ENCODE results near the gene MRPL57. TPM values are rescaled to one million over a fixed set of nuclear protein-coding genes. Genes with fewer than 3 reads are reported as not detected.
"Not testable (repeated sequence)": the region's sequence is repeated elsewhere in the genome, so short reads cannot be mapped to it uniquely, and the experiment has no call there.

Gene MRPL57
- total RNA-seq, 2 donors from 2014 or later = 17.3 to 23.8 TPM

GRCh38 chr13:21202767-21203531 lies 26.5 kb downstream of the MRPL57 start:
- DNase-seq (ENCODE audit: low spot score) (no peak), ATAC-seq (no peak)
- H3K36me3 Mint-ChIP-seq = no peaks in the 10 kb centered on the region
- no peak overlapping the region for H3K27ac Mint-ChIP-seq
- H3K9me3 Mint-ChIP-seq = peaks cover 9% of the 10 kb centered on the region
- H3K4me1 Mint-ChIP-seq (ENCODE audit: low read depth in 2 of 2) = peaks cover 11 to 21% of the 10 kb centered on the region in 2 donors
- peaks cover 2 to 3% of the 10 kb centered on the region in 2 donors for H3K27me3 Mint-ChIP-seq
- H3K4me3 Mint-ChIP-seq = no peak overlapping the region

DNA sequence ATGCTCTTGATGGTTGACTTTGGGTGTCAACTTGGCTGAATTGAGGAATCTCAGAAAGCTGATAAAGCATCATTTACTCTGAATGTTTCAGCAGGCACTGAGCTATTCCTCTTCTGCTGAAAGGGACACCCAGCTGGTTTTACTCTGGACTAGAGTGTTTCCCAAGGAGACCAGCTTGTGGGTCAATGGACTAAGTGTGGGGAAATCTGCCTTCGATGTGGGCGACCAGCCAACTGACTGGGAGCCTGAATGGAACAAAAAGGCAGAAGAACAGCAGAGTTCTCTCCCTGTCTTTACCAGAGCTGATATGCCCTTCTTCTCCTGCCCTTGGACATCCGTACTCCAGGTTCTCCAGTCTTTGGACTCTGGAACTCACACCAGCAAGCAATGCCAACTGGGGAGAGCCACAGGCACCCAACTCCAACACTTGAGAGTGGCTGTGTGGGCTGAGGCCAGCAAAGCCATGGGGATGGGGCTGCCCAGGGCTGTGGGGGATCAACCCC lies 32.2 kb downstream of the MRPL57 start:
- Mint-ChIP-seq H3K27me3 (peaks cover 26 to 30% of the 10 kb centered on the region in 2 donors), H3K36me3 (peaks cover 17% of the 10 kb centered on the region), H3K9me3 (no peaks in the 10 kb centered on the region), H3K4me3 (no peak overlapping the region), H3K4me1 (ENCODE audit: low read depth in 2 of 2) (no peaks in the 10 kb centered on the region), H3K27ac (no peak overlapping the region)
- ATAC-seq (no peak), DNase-seq (ENCODE audit: low spot score) (no peak)

DNA sequence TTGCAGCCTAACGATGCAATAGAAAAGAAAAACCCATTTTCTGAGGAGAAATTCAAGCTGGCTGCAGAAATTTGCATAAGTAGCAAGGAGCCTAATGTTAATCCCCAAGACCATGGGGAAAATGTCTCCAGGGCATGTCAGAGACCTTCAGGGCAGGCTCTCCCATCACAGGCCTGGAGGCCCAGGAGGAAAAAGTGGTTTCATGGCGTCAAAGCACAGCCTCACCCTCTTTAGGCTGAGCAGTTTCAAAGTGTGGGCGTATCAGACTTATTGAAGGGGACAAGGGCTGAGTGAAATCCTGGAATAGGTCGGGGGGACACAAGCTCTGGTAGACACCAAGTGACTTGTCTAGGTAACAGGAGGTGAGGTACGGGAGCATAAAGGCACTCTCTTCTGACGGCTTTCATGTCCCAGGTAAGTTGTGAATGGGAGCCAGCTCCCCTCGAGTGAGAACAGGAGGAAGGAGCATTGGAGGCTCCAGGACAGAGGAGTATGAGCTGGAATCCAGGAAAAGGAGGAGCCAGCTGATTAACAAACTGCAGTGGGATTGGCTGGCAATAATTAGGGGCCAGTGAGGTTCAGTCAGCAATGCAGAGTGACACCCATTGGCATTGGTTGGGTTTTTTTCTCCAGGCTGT lies 35.8 kb downstream of the MRPL57 start:
- no peaks in the 10 kb centered on the region for H3K9me3 Mint-ChIP-seq
- ATAC-seq (no peak), DNase-seq (ENCODE audit: low spot score) (no peak)
- H3K27ac Mint-ChIP-seq = no peak overlapping the region
- H3K27me3 Mint-ChIP-seq = peaks cover 42 to 54% of the 10 kb centered on the region in 2 donors
- no peak overlapping the region for H3K4me3 Mint-ChIP-seq
- peaks cover 17% of the 10 kb centered on the region for H3K36me3 Mint-ChIP-seq
- H3K4me1 Mint-ChIP-seq (ENCODE audit: low read depth in 2 of 2) = no peaks in the 10 kb centered on the region

GRCh38 chr13:21215419-21215818 lies 39.0 kb downstream of the MRPL57 start:
- ATAC-seq = not testable (repeated sequence)

DNA sequence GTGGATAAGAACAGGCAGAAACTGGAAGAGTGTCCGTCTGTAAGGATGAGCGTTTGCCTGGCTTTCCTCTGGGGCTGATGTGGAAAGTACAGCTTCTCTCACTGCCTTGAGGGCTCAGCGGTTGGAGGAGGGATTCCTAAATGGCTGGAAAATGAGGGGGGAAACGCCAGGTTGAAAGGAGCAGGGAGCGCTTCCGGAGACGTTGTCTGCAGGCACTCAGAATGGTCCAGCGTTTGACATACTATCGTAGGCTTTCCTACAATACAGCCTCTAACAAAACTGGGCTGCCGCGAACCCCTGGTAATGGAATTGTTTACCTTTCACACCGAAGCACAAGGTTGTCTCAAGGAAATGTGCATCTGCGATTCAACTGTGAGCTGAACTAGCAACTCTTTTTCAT lies 39.9 kb downstream of the MRPL57 start:
- no peak for ATAC-seq
- H3K36me3 Mint-ChIP-seq = peaks cover 20% of the 10 kb centered on the region
- H3K9me3 Mint-ChIP-seq = no peaks in the 10 kb centered on the region
- peaks cover 34 to 47% of the 10 kb centered on the region in 2 donors for H3K27me3 Mint-ChIP-seq
- peaks cover 18 to 19% of the 10 kb centered on the region in 2 donors for H3K4me1 Mint-ChIP-seq (ENCODE audit: low read depth in 2 of 2)
- DNase-seq (ENCODE audit: low spot score) = no peak
- H3K4me3 Mint-ChIP-seq = no peak overlapping the region
- no peak overlapping the region for H3K27ac Mint-ChIP-seq

More at GRCh38 chr13:21215419-21215818, 39.0 kb downstream of the MRPL57 start:
- DNase-seq (ENCODE audit: low spot score); H3K27ac Mint-ChIP-seq; H3K9me3 Mint-ChIP-seq; H3K4me3 Mint-ChIP-seq: not testable (repeated sequence)
- H3K4me1 Mint-ChIP-seq (ENCODE audit: low read depth in 2 of 2) = peaks cover 18 to 19% of the 10 kb centered on the region in 2 donors
- peaks cover 17% of the 10 kb centered on the region for H3K36me3 Mint-ChIP-seq
- peaks cover 39 to 54% of the 10 kb centered on the region in 2 donors for H3K27me3 Mint-ChIP-seq

GRCh38 chr13:21218351-21219035 lies 42.0 kb downstream of the MRPL57 start:
- H3K9me3 Mint-ChIP-seq = peaks cover 6% of the 10 kb centered on the region
- peak overlapping the region; percentile 82 for H3K4me3 Mint-ChIP-seq
- peaks cover 27 to 45% of the 10 kb centered on the region in 2 donors for H3K27me3 Mint-ChIP-seq
- H3K4me1 Mint-ChIP-seq (ENCODE audit: low read depth in 2 of 2) = peaks cover 18 to 19% of the 10 kb centered on the region in 2 donors
- peak; percentile 82 to 94 for ATAC-seq
- no peak for DNase-seq (ENCODE audit: low spot score)
- peak overlapping the region; percentile 80 to 81 for H3K27ac Mint-ChIP-seq
- H3K36me3 Mint-ChIP-seq = peaks cover 13% of the 10 kb centered on the region

- H3K4me3 Mint-ChIP-seq = peak overlapping the region; percentile 82
- peak overlapping the region; percentile 80 to 81 for H3K27ac Mint-ChIP-seq
- DNase-seq (ENCODE audit: low spot score) = no peak
- peaks cover 18 to 19% of the 10 kb centered on the region in 2 donors for H3K4me1 Mint-ChIP-seq (ENCODE audit: low read depth in 2 of 2)
- ATAC-seq = peak; percentile 64 to 67
- H3K36me3 Mint-ChIP-seq = peaks cover 13% of the 10 kb centered on the region
- peaks cover 6% of the 10 kb centered on the region for H3K9me3 Mint-ChIP-seq
- peaks cover 22 to 41% of the 10 kb centered on the region in 2 donors for H3K27me3 Mint-ChIP-seq
Measured at GRCh38 chr13:21219036-21219381, 42.6 kb downstream of the MRPL57 start.

- Mint-ChIP-seq H3K36me3 (peaks cover 13% of the 10 kb centered on the region), H3K4me3 (peak overlapping the region; percentile 82), H3K27me3 (peaks cover 21 to 40% of the 10 kb centered on the region in 2 donors), H3K27ac (peak overlapping the region; percentile 80 to 81), H3K4me1 (ENCODE audit: low read depth in 2 of 2) (peaks cover 18 to 19% of the 10 kb centered on the region in 2 donors)
- DNase-seq (ENCODE audit: low spot score); ATAC-seq; H3K9me3 Mint-ChIP-seq: not testable (repeated sequence)
Measured at GRCh38 chr13:21219716-21220115, 43.3 kb downstream of the MRPL57 start.

DNA sequence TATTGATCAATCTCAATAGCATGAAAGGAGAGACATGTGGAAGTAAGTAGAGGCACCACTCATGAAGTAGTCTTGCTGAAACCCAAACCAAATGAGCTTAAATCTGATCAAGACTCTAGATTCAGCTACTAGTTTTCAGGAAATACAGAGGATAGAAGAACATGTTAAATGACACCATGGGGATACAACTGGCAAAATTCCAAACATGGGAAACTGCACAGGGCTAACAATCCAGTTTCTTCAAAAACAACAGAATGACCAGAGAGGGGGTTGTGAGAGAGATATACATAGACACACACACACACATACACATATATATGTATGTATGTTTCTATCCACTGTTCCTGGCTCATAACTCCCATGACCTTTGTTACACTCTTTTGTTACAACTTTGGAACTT lies 44.8 kb downstream of the MRPL57 start:
- Mint-ChIP-seq H3K4me3 (no peak overlapping the region), H3K9me3 (peaks cover 6% of the 10 kb centered on the region), H3K27me3 (peaks cover 19 to 25% of the 10 kb centered on the region in 2 donors), H3K4me1 (ENCODE audit: low read depth in 2 of 2) (peaks cover 18 to 19% of the 10 kb centered on the region in 2 donors), H3K27ac (no peak overlapping the region), H3K36me3 (peaks cover 13% of the 10 kb centered on the region)
- ATAC-seq = no peak
- DNase-seq (ENCODE audit: low spot score) = no peak

DNA sequence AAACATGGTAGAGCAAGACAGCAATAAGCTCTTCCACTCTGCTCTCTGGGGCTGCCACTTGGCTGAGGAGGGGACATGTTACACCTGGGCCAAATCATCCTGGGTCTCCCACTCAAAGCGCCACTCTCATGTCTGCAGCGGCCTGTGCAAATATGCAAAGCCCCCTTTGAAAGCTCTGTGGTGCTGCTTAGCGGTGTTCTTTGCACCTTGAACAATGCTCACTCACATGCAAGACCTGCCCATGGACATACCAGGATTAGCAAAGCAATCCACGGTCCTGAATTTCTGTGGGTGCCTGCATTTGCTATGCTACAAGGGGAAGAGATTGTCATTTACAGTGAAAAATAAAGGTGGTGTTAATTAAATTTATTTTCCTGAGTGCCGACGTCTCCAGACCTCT lies 48.6 kb downstream of the MRPL57 start:
- H3K4me3 Mint-ChIP-seq = no peak overlapping the region
- DNase-seq (ENCODE audit: low spot score) = no peak
- no peak for ATAC-seq
- H3K36me3 Mint-ChIP-seq = peaks cover 13% of the 10 kb centered on the region
- H3K4me1 Mint-ChIP-seq (ENCODE audit: low read depth in 2 of 2) = no peaks in the 10 kb centered on the region
- H3K9me3 Mint-ChIP-seq = peaks cover 6% of the 10 kb centered on the region
- H3K27me3 Mint-ChIP-seq = peaks cover 25 to 35% of the 10 kb centered on the region in 2 donors
- no peak overlapping the region for H3K27ac Mint-ChIP-seq

GRCh38 chr13:21225841-21226581 lies 49.6 kb downstream of the MRPL57 start:
- ATAC-seq (peak in 1 of 2 donors; percentile 6), DNase-seq (ENCODE audit: low spot score) (no peak)
- Mint-ChIP-seq H3K27ac (no peak overlapping the region), H3K4me3 (no peak overlapping the region), H3K9me3 (peaks cover 6% of the 10 kb centered on the region), H3K36me3 (peaks cover 12% of the 10 kb centered on the region), H3K4me1 (ENCODE audit: low read depth in 2 of 2) (no peaks in the 10 kb centered on the region), H3K27me3 (peaks cover 25 to 35% of the 10 kb centered on the region in 2 donors)

GRCh38 chr13:21227917-21228316 lies 51.5 kb downstream of the MRPL57 start:
- Mint-ChIP-seq H3K27ac (no peak overlapping the region), H3K36me3 (no peaks in the 10 kb centered on the region), H3K4me1 (ENCODE audit: low read depth in 2 of 2) (no peaks in the 10 kb centered on the region), H3K27me3 (peaks cover 19 to 21% of the 10 kb centered on the region in 2 donors), H3K4me3 (no peak overlapping the region), H3K9me3 (no peaks in the 10 kb centered on the region)
- ATAC-seq (no peak), DNase-seq (ENCODE audit: low spot score) (no peak)

Measured in natural killer cell treated with Interleukin-12 subunit alpha and Interleukin-12 subunit beta and Interleukin-15 and Interleukin-18, amount 100 ng/mL, for 72 hours (primary cell).